Measurements from ENCODE around the gene VSNL1.

Gene VSNL1

DNA sequence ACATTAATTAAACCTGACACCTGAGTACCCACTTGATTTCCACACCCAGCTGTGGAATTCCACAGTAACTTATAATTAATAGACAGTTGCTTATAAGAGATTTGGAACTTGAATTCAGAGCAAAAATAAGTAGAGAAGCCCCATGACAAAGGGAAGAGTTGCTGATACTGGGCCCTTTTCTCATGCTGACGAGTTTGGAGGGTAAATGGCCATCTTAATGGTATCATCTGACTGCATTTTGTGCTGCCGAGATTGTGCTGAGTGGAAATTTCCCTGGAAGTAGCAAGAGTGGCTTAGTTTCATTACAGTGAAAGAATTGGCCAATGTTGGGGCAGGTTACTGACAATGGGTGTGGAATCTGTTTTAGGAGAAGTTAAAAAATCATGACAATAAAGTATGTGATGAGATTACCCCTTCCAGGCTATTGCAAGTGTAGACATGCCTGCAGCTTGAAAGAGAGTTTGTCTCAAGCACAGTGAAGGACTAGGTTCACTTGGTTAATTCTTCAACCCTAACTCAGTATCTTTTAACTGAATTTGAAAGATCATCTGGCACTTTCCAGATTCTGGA, 49.9 kb downstream of the VSNL1 start:
- Histone ChIP-seq H3F3A (ENCODE audit: insufficient read depth) (no peaks in the 10 kb centered on the region), H3K9me2 (replicated peaks; ENCODE audit: insufficient read depth, low read length) (no peaks in the 10 kb centered on the region), H3K4me2 (ENCODE audit: low read depth, low read length, poor library complexity, severe bottlenecking) (no peak overlapping the region), H3K79me2 (ENCODE audit: insufficient read depth, low read length) (no peaks in the 10 kb centered on the region), H3K9me3 (ENCODE audit: insufficient read depth, low read length) (no peaks in the 10 kb centered on the region), H3K27me3 (ENCODE audit: low read length) (no peaks in the 10 kb centered on the region), H3K4me3 (ENCODE audit: insufficient read depth, low read length, poor library complexity, severe bottlenecking) (no peak overlapping the region), H2AFZ (ENCODE audit: low read depth, low read length, severe bottlenecking) (no peak overlapping the region), H3K36me3 (ENCODE audit: low read length) (no peaks in the 10 kb centered on the region), H3K9ac (ENCODE audit: low read length) (no peak overlapping the region), H3K27ac (ENCODE audit: low read depth, low read length) (no peak overlapping the region), H4K20me1 (ENCODE audit: low read depth, low read length) (no peaks in the 10 kb centered on the region)
- TF ChIP-seq, protein P1, sequence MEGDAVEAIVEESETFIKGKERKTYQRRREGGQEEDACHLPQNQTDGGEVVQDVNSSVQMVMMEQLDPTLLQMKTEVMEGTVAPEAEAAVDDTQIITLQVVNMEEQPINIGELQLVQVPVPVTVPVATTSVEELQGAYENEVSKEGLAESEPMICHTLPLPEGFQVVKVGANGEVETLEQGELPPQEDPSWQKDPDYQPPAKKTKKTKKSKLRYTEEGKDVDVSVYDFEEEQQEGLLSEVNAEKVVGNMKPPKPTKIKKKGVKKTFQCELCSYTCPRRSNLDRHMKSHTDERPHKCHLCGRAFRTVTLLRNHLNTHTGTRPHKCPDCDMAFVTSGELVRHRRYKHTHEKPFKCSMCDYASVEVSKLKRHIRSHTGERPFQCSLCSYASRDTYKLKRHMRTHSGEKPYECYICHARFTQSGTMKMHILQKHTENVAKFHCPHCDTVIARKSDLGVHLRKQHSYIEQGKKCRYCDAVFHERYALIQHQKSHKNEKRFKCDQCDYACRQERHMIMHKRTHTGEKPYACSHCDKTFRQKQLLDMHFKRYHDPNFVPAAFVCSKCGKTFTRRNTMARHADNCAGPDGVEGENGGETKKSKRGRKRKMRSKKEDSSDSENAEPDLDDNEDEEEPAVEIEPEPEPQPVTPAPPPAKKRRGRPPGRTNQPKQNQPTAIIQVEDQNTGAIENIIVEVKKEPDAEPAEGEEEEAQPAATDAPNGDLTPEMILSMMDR (IDR thresholded peaks at IDR 0.05; ENCODE audit: insufficient read depth, low read length, poor library complexity, severe bottlenecking) = no peak
- TF ChIP-seq EZH2phosphoT487 (conservative IDR thresholded peaks at IDR 0.05; ENCODE audit: low read length) = no peak

GRCh38 chr2:17591846-17592245, 51.4 kb downstream of the VSNL1 start:
- Histone ChIP-seq H3K9me2 (replicated peaks; ENCODE audit: insufficient read depth, low read length) (no peaks in the 10 kb centered on the region), H3K79me2 (ENCODE audit: insufficient read depth, low read length) (no peaks in the 10 kb centered on the region), H3K9ac (ENCODE audit: low read length) (no peak overlapping the region), H3K4me2 (ENCODE audit: low read depth, low read length, poor library complexity, severe bottlenecking) (no peak overlapping the region), H4K20me1 (ENCODE audit: low read depth, low read length) (no peaks in the 10 kb centered on the region), H3K36me3 (ENCODE audit: low read length) (no peaks in the 10 kb centered on the region), H3F3A (ENCODE audit: insufficient read depth) (no peaks in the 10 kb centered on the region), H3K27ac (ENCODE audit: low read depth, low read length) (no peak overlapping the region), H3K27me3 (ENCODE audit: low read length) (no peaks in the 10 kb centered on the region), H3K9me3 (ENCODE audit: insufficient read depth, low read length) (no peaks in the 10 kb centered on the region), H2AFZ (ENCODE audit: low read depth, low read length, severe bottlenecking) (no peak overlapping the region), H3K4me3 (ENCODE audit: insufficient read depth, low read length, poor library complexity, severe bottlenecking) (no peak overlapping the region)
- no peak for TF ChIP-seq EZH2phosphoT487 (conservative IDR thresholded peaks at IDR 0.05; ENCODE audit: low read length)
- TF ChIP-seq, protein P1 (IDR thresholded peaks at IDR 0.05; ENCODE audit: insufficient read depth, low read length, poor library complexity, severe bottlenecking) = no peak

- no peaks in the 10 kb centered on the region for H3K36me3 ChIP-seq (ENCODE audit: low read length)
- H3K9ac ChIP-seq (ENCODE audit: low read length) = no peak overlapping the region
- no peaks in the 10 kb centered on the region for H3K27me3 ChIP-seq (ENCODE audit: low read length)
Measured at GRCh38 chr2:17592731-17593409, 52.4 kb downstream of the VSNL1 start.

More at GRCh38 chr2:17592731-17593409, 52.4 kb downstream of the VSNL1 start:
- Histone ChIP-seq H3K9me3 (ENCODE audit: insufficient read depth, low read length) (no peaks in the 10 kb centered on the region), H3K4me2 (ENCODE audit: low read depth, low read length, poor library complexity, severe bottlenecking) (no peak overlapping the region), H3K9me2 (replicated peaks; ENCODE audit: insufficient read depth, low read length) (no peaks in the 10 kb centered on the region), H4K20me1 (ENCODE audit: low read depth, low read length) (no peaks in the 10 kb centered on the region), H3K4me3 (ENCODE audit: insufficient read depth, low read length, poor library complexity, severe bottlenecking) (no peak overlapping the region), H3F3A (ENCODE audit: insufficient read depth) (no peaks in the 10 kb centered on the region), H3K27ac (ENCODE audit: low read depth, low read length) (no peak overlapping the region), H2AFZ (ENCODE audit: low read depth, low read length, severe bottlenecking) (no peak overlapping the region), H3K79me2 (ENCODE audit: insufficient read depth, low read length) (no peaks in the 10 kb centered on the region)
- TF ChIP-seq, protein P1 (IDR thresholded peaks at IDR 0.05; ENCODE audit: insufficient read depth, low read length, poor library complexity, severe bottlenecking) = no peak
- TF ChIP-seq EZH2phosphoT487 (conservative IDR thresholded peaks at IDR 0.05; ENCODE audit: low read length) = no peak
